ENCODE measurements around the gene ZNF484.

DNA sequence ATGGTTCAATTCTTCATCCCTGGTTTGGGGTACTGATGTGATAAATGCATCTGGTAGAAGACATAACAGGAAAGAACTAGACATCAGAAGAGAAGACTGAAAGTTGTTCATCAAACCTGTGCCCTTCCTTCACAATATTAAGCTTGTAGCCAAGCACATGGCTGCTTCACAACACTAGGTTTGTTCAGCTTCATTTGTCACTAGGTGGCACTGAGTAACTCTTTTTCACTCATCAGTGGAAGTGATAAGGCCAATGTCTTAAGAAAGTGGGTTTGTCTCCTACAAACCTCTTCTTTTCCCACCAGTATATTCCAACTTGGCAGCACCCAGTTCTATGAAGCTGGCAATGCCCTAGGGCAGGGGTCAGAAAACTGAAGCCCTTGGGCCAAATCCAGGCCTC, 26.9 kb downstream of the ZNF484 start:
- TF ChIP-seq, protein P1, sequence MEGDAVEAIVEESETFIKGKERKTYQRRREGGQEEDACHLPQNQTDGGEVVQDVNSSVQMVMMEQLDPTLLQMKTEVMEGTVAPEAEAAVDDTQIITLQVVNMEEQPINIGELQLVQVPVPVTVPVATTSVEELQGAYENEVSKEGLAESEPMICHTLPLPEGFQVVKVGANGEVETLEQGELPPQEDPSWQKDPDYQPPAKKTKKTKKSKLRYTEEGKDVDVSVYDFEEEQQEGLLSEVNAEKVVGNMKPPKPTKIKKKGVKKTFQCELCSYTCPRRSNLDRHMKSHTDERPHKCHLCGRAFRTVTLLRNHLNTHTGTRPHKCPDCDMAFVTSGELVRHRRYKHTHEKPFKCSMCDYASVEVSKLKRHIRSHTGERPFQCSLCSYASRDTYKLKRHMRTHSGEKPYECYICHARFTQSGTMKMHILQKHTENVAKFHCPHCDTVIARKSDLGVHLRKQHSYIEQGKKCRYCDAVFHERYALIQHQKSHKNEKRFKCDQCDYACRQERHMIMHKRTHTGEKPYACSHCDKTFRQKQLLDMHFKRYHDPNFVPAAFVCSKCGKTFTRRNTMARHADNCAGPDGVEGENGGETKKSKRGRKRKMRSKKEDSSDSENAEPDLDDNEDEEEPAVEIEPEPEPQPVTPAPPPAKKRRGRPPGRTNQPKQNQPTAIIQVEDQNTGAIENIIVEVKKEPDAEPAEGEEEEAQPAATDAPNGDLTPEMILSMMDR (IDR thresholded peaks at IDR 0.05): no peak
- TF ChIP-seq POLR2A (IDR thresholded peaks at IDR 0.05): no peak
